Body of pancreas (tissue), 4 donors: ENCODE results near the gene KMT2C.

Experiments
- CTCF ChIP-seq, 7 experiments: fragments of 450-650 bp in 4 of 7; fragments of 200-600 bp in 3 of 7; sonication (generic) in 3 of 7; IDR thresholded peaks; one replicate each; pipeline ENCODE4 v1.5.1; 2016 to 2019; ENCODE audit warnings: antibody characterized with exemption in 7 of 7
- POLR2A ChIP-seq, 3 donors: fragments of 450-650 bp; IDR thresholded peaks; one replicate each; pipeline ENCODE4 v1.6.1; 2016; ENCODE audit warnings: antibody characterized with exemption in 3 of 3, mild to moderate bottlenecking in 2 of 3

GRCh38 chr7:152131981-152132494, 303.8 kb downstream of the KMT2C start:
- TF ChIP-seq POLR2A (IDR thresholded peaks at IDR 0.05), result no peak
- no peak for TF ChIP-seq CTCF (IDR thresholded peaks at IDR 0.05)
